Measurements from ENCODE around the gene TSC22D4.

GRCh38 chr7:100486111-100486636 lies 7.2 kb upstream of the TSC22D4 start:
- TF ChIP-seq CTCF (IDR thresholded peaks at IDR 0.05; ENCODE audit: low read depth, low read length) (no peak), EZH2phosphoT487 (IDR thresholded peaks at IDR 0.05; ENCODE audit: low read depth) (no peak)
